NCI-H446 (cell line): Measurements from ENCODE around the gene TMEM185B.
"Not testable (repeated sequence)": the region's sequence is repeated elsewhere in the genome, so short reads cannot be mapped to it uniquely, and the experiment has no call there.

Source experiments
- DNase-seq, 2 experiments: peaks; one replicate each; lab custom pipeline; 2025; lab: John Stamatoyannopoulos, UW

TMEM185B gene

DNA sequence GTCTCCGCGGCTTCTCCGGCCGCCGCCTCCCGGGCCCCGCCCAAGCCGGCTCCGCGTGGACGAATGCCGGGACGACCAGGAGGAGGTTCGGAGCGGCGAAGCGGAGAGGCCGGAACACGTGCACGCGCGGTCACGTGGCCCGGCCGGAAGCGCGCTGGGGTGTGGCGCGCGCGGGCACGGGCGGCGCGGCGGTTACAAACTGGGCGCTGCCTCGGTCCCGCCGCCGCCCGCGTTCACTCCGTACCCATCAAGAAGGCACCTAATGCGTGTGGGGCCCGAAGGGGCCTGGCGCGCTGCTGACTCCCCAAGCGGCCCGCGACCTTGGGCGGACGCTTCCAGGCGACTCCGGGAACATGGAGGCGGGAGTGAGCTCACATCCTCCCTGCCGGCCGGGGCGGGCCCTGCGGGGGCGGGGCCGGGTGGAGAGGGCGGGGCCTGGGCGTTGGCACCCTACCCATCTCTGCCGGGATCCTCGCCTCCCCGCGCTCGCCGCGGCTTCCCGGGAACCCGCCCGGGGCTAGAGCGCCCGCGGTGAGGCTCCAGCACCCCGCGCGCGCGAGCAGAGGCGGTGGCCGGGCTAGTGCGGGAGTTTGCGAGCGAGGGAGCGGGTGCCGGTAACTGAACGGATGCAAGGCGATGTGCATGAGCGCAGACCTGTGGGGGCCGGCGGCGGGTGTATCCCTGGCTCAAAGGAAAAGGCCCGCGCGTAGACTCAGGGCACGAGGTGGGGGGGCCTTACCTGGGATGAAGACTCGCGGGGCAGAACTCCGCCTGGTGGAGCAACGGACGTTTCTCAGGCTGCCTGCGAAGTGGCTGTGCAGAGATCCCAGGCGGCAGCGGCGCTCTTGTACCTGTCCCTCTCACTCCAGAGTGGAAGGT, at the start of gene TMEM185B:
Gene TMEM185B (minus strand): TSS at position 367 of the 879 bp plus-strand sequence. CDS start 424 bp downstream, outside the sequence.
- peak; percentile 37 to 88 for DNase-seq

DNA sequence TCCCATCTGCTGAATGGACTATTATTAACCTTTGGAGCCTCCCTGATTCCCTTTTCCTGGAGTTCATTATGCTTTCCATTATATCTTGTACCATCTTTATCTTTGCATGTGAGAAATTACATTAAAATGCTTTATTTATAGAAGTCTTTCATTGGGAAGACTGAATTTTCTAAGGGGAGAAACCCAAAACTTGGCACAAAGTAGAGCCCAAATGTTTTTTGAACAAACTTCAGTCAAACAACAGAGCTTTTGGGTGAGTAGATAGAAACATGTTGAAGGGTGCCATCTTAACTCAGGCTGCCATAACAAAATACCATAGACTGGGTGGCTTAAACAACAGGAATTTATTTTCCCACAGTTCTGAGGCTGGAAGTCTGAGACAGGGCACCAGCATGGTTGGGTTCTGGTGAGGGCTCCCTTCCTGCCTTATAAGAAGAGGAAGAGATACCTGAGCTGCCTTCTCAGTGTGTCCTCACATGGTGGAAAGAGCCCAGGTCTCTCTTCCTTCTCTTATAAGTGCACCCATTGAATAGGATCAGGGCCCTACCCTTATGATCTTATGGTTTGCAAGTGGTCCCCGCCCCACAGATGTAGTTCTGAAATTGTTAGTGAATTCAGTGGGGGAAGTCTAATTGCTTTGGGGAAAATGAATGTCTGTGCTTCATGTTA, 48.6 kb upstream of the TMEM185B start:
- DNase-seq: no peak

DNA sequence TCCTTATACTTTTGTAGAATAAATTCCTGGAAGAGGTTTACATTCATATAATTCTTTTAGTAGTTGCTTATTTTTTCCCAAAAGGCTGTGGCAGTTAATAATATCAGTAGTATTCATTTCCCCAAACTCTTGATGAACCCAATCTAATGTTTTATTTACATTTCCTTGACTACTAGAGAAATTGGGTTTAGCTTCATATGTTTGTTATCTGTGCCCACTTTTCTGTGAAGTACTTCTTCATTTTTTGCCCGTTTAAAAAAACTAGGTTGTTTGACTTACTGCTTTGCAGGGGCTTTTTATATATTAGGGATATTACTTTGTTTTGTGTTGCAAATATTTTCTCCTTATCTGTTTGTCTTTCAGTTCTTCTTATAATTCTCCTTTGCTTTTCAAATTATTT, 46.6 kb upstream of the TMEM185B start:
- DNase-seq: no peak

DNA sequence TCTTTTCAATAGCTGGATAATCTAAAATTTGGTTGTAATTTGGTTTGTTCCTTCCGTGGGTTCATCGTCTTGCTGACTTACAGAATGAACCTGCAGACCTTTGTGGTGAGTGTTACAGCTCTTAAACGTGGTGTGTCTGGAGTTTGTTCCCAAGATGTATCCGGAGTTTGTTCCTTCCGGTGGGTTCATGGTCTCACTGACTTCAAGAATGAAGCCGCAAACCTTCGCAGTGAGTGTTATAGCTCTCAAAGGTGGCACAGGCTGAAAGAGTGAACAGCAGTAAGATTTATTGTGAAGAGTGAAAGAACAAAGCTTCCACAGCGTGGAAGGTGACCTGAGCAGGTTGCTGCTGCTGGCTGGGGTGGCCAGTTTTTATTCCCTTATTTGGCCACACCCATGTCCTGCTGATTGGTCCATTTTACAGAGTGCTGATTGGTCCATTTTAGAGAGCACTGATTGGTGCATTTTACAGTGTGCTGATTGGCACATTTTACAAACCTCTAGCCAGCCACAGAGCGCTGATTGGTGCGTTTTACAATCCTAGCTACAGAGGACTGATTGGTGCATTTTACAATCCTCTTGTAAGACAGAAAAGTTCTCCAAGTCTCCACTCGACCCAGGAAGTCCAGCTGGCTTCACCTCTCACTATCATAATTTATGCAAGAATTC, 46.0 kb upstream of the TMEM185B start:
- DNase-seq: no peak

DNA sequence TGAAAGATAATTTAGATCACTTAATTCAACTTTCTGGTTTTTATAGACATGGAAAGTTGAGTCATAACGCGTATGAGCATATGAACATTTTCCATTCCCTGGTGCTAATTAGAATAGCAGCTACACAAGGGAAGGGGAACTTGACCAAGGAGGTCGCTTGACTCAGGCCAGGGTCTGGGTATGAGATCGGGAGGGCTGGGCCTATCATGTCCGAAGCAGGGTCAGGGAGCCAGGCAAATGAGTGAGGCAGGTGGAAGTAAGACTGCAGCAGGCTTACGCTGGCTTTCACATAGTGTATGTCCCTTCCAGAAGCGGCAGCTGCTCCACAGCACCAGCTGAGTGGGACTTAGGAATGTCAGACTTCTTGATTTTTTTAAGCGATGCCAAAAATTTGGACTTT, 44.1 kb upstream of the TMEM185B start:
- no peak for DNase-seq

- no peak for DNase-seq
These were observed 41.8 kb upstream of the TMEM185B start for GRCh38 chr2:120265006-120265405.

GRCh38 chr2:120262761-120263428, 39.7 kb upstream of the TMEM185B start:
- DNase-seq: no peak

DNA sequence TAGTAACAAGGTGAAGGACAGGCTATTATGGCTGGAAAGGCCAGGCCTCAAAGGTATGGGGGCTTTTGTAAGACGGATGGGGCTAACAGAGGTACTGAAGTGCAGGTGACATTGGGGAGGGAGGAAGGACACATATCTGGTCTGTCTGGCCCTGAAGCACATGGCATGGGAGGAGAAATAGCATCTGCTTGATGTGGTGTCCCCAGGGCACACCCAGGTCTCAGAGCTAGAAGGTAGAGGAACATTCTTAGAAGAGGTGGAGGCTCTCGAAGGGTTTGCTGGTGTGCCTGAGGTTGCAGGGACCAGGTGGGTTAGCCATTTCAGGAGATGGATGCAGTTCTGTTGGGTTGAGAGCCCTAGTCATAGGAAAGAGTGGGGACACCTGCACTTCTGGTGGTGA, 39.0 kb upstream of the TMEM185B start:
- DNase-seq: no peak

GRCh38 chr2:120261387-120262006, 38.3 kb upstream of the TMEM185B start:
- no peak for DNase-seq

DNA sequence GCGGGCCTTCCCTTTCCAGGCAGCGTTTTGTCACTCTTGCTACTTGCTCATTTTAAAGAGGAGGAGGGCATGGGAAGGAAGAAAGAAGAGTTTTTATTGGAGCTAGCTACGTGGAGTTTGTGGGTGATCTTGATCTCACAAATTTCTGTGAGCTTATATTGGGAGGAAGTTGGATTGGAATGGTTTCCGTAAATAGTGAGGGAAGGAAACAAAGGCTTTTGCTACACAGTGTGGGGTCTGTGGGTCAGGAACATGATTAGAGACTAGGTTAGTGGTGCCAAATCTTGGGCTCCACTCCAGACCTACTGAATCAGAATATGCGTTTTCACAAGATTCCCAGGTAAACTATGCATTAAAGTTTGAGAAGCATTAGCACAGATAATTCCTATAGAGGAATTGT, 37.5 kb upstream of the TMEM185B start:
- DNase-seq: no peak

- DNase-seq: not testable (repeated sequence)
These were observed 36.7 kb upstream of the TMEM185B start for GRCh38 chr2:120259939-120260338.

- no peak for DNase-seq
These were observed 35.0 kb upstream of the TMEM185B start for GRCh38 chr2:120258196-120258595.

- no peak for DNase-seq
These were observed 34.3 kb upstream of the TMEM185B start for GRCh38 chr2:120257522-120257921.

DNA sequence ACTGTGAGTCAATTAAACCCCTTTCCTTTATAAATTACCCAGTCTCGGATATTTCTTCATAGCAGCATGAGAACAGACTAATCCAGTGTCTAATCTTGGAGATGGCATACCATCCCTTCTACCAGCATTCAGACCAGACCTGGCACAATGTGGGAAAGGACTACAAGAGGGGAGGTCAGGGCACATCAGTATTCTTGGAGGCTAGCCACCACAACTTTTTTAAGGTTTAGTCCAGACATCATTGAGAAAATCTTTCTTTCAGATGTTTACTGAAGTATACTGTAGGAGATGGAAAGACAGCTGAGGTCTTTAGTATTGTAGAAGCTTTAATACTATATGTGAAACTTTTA, 33.4 kb upstream of the TMEM185B start:
- DNase-seq: no peak

- DNase-seq: no peak
These were observed 32.9 kb upstream of the TMEM185B start for GRCh38 chr2:120255986-120256650.

GRCh38 chr2:120255071-120255470, 31.9 kb upstream of the TMEM185B start:
- no peak for DNase-seq

DNA sequence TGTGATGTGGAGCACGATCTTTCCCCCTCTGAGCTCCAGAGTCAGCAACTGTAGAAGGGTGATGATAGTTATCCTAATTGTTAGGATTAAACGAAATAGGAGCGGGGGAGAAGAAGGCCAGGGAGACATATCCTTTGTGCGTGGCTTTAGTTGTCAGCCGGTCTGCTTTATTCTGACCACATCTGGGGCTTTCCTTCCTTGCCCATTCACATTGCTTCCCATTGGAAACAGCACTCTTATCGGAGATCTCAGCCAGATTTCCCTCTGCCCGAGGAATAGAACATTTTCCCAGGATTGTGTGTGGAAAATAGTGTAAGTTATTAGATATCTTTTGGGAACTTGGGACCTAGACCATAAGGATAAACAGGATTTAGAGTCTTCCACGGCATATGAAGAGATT, 31.0 kb upstream of the TMEM185B start:
- DNase-seq: no peak

- DNase-seq: peak in 1 of 2 experiments; percentile 15
These were observed 30.1 kb upstream of the TMEM185B start for GRCh38 chr2:120253021-120253882.

DNA sequence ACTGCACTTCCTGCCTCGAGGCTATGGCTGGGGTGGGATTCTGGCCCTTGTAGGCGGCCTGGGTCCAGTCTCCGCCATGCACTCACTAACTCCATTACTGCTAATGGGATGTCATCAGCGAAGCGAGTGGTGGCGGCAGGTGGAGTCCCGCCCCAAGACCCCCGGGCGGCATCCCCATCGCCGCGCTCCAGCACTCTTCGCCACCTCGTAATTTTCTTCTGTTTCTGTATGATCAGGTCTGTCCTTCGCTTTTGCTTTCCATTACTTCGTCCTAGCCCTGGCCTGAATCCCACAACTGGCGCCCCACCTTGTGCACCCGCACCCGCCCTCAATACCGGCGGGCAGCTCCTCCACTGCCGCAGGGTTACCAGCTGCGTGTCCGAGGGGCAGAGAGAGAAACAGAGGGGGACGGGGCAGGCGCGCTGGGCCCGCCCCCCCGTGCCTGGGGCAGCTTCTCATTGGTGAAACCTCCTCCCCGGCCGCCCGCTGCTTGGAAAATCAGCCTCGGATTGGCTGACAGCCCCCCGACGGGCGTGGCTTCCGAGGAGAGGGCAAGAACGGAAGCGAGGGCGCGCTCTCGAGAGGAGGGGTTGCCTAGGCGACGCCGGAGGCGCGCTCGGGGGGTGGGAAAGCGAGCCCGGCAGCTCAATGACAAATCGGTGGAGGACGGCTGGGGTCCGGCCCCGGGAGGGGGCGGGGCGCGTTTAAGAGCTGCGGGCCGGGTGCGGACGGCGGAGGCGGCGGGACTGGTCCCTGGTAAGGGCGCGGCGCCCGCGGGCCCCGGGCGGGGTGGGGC, 29.2 kb upstream of the TMEM185B start, which contains the start of gene RALB:
Gene RALB (plus strand): TSS at position 628 of the 796 bp plus-strand sequence. CDS start 25,813 bp downstream, outside the sequence.
- peak; percentile 72 to 98 for DNase-seq
